HepG2 (cell line): ENCODE data around the gene C3orf70. TPM values are rescaled to one million over a fixed set of nuclear protein-coding genes. Genes with fewer than 3 reads are reported as not detected.

Experiments
- ATAC-seq: fragments of 200-7000 bp; cut with Tn5 transposase; 3 replicates; pipeline ENCODE4 v1.9.1; 2020; ENCODE audit warnings: mild to moderate bottlenecking, moderate library complexity
- BruUV-seq: library from RNA; stranded (reverse); fragments of 400-500 nt; replicated peaks from 2 replicates; lab custom pipeline; 2021; lab: Mats Ljungman, UMichigan
- CTCF ChIA-PET: fragments of 300-600 bp; formaldehyde crosslinking; extraction: SDS; loops from one replicate; lab custom pipeline; 2021; ENCODE audit warnings: low total read pairs, inconsistent platforms, low intra/inter-chr PET ratio; lab: Yijun Ruan, JAX
- POLR2A ChIA-PET: fragments of 350-600 bp; sonication (Branson Sonifier 250); formaldehyde crosslinking; loops from one replicate; lab custom pipeline; 2020; ENCODE audit warnings: antibody characterized with exemption, inconsistent platforms; lab: Yijun Ruan, JAX
- DNase-seq: peaks from one replicate; pipeline ENCODE4 v3.0.0-alpha.2; 2015; ENCODE audit warnings: low spot score
- FAIRE-seq: peaks from 3 replicates; lab custom pipeline; 2011; peaks lifted over from hg19 to GRCh38; lab: Jason Lieb, UNC
- H2AFZ ChIP-seq: one replicate; pipeline ENCODE4 v1.6.1; 2011; ENCODE audit warnings: low read length, inconsistent platforms
- H3K27ac ChIP-seq: fragments of 300-600 bp; 3 replicates; pipeline ENCODE4 v1.8.0; 2011; ENCODE audit warnings: mixed run types, mild to moderate bottlenecking, mixed read lengths, low read length, inconsistent platforms; ENCODE audit not compliant: insufficient read depth; ENCODE audit errors: extremely low read length
- H3K27me3 ChIP-seq, 2 experiments: fragments of 200-600 bp in 1 of 2; 2 replicates in 1 of 2; 3 replicates in 1 of 2; pipeline versions ENCODE4 v1.6.0 to v1.8.0; 2011; ENCODE audit warnings: low read length in 2 of 2, mild to moderate bottlenecking in 2 of 2, moderate library complexity in 2 of 2, inconsistent platforms in 1 of 2; ENCODE audit not compliant: insufficient read depth in 2 of 2, control insufficient read depth in 1 of 2
- H3K36me3 ChIP-seq, 2 experiments: fragments of 200-600 bp in 1 of 2; replicated peaks in 1 of 2; 2 replicates in 1 of 2; 3 replicates in 1 of 2; pipeline versions ENCODE4 v1.5.1 to v1.8.0; 2011; ENCODE audit warnings: low read length in 2 of 2, inconsistent platforms in 1 of 2; ENCODE audit not compliant: insufficient read depth in 2 of 2, control insufficient read depth in 1 of 2
- H3K4me1 ChIP-seq: 2 replicates; pipeline ENCODE4 v1.5.1; 2012; ENCODE audit warnings: low read length, inconsistent platforms; ENCODE audit not compliant: insufficient read depth
- H3K4me2 ChIP-seq: 2 replicates; pipeline ENCODE4 v1.6.0; 2011; ENCODE audit warnings: low read depth, low read length, inconsistent platforms
- H3K4me3 ChIP-seq, 3 experiments: fragments of 200-600 bp in 1 of 3; sonication (generic), shearing (Covaris generic) in 1 of 3; replicated peaks in 1 of 3; 2 replicates each; pipeline ENCODE4 v1.5.1; 2011 to 2016; ENCODE audit warnings: low read length in 3 of 3, inconsistent platforms in 2 of 3, low read depth in 2 of 3, mild to moderate bottlenecking in 2 of 3, control low read depth in 1 of 3, mixed read lengths in 1 of 3; ENCODE audit not compliant: insufficient read depth in 1 of 3
- H3K79me2 ChIP-seq: one replicate; pipeline ENCODE4 v1.6.1; 2011; ENCODE audit warnings: low read length, inconsistent platforms; ENCODE audit not compliant: insufficient read depth
- H3K9ac ChIP-seq: 2 replicates; pipeline ENCODE4 v1.6.0; 2011; ENCODE audit warnings: mild to moderate bottlenecking, low read depth, low read length, inconsistent platforms; ENCODE audit not compliant: insufficient read depth
- H3K9me3 ChIP-seq: 2 replicates; pipeline ENCODE4 v1.5.1; 2012; ENCODE audit warnings: mild to moderate bottlenecking, low read length
- H4K20me1 ChIP-seq: 2 replicates; pipeline ENCODE4 v1.6.0; 2011; ENCODE audit warnings: inconsistent platforms, mild to moderate bottlenecking, low read length, moderate library complexity; ENCODE audit not compliant: insufficient read depth
- CBX1 ChIP-seq: IDR thresholded peaks from one replicate; pipeline ENCODE4 v1.6.1; 2016; ENCODE audit warnings: antibody characterized with exemption, low read depth
- CTCF ChIP-seq: sonication (generic); formaldehyde crosslinking; IDR thresholded peaks from 2 replicates; pipeline ENCODE4 v1.5.0; 2020; ENCODE audit warnings: mild to moderate bottlenecking, missing genetic modification reagents, moderate library complexity
- HIVEP1 ChIP-seq: sonication (generic); formaldehyde crosslinking; IDR thresholded peaks from 2 replicates; pipeline ENCODE4 v1.4.0; 2020; ENCODE audit warnings: mild to moderate bottlenecking, missing genetic modification reagents
- KDM6A ChIP-seq: IDR thresholded peaks from 2 replicates; pipeline ENCODE4 v1.6.1; 2016; ENCODE audit warnings: low read depth
- PHF5A ChIP-seq: IDR thresholded peaks from one replicate; pipeline ENCODE4 v1.6.1; 2018; ENCODE audit warnings: low read depth, missing genetic modification reagents; ENCODE audit not compliant: unreplicated experiment
- STAG1 ChIP-seq: sonication (generic); formaldehyde crosslinking; IDR thresholded peaks from 2 replicates; pipeline ENCODE4 v1.4.0; 2020; ENCODE audit warnings: missing genetic modification reagents
- TEAD3 ChIP-seq: optimal IDR thresholded peaks from 2 replicates; pipeline ENCODE3; 2016; ENCODE audit warnings: borderline replicate concordance
- ZFP91 ChIP-seq: sonication (generic); formaldehyde crosslinking; IDR thresholded peaks from 2 replicates; pipeline ENCODE4 v1.9.0; 2022; ENCODE audit warnings: missing genetic modification reagents, mild to moderate bottlenecking, borderline replicate concordance
- ZNF256 ChIP-seq: sonication (generic); formaldehyde crosslinking; conservative IDR thresholded peaks from 2 replicates; pipeline ENCODE4 v1.4.0; 2020; ENCODE audit warnings: missing genetic modification reagents
- ZNF576 ChIP-seq: sonication (generic); formaldehyde crosslinking; IDR thresholded peaks from 2 replicates; pipeline ENCODE4 v1.4.0; 2020; ENCODE audit warnings: mild to moderate bottlenecking, missing genetic modification reagents
- ZSCAN9 ChIP-seq: IDR thresholded peaks from 2 replicates; pipeline ENCODE4 v1.6.1; 2016; ENCODE audit warnings: borderline replicate concordance
- WGBS: methylation state at CpG from one replicate; pipeline ENCODE4 v1.1.6; 2017; ENCODE audit warnings: low lambda C conversion rate; 5-methylcytosine and 5-hydroxymethylcytosine counted together
- in situ Hi-C: cut with HindIII; loops from 2 replicates; pipeline ENCODE4 v1.10.0; 2017; ENCODE audit warnings: low pct_unique_long_range_greater_than_20kb; ENCODE audit not compliant: extremely low pct_ligation_motif_present
- intact Hi-C: fragments of 100-400 bp; cut with micrococcal nuclease; formaldehyde crosslinking; loops from one replicate; pipeline ENCODE4 v1.10.0; 2022; ENCODE audit not compliant: unreplicated experiment
- polyA plus RNA-seq, 8 experiments: library from polyadenylated mRNA; depleted of rRNA in 3 of 8; stranded (reverse) in 7 of 8; unstranded in 1 of 8; fragments of >200 nt; fragmentation: Illumina TruSeq in 4 of 8; extraction: Trizol in 4 of 8; gene quantifications; 2 replicates each; pipeline versions ENCODE4 v1.2.1 to v1.2.3, GENCODE V29; 2011 to 2016; ENCODE audit warnings: low read depth in 4 of 8, missing spikeins in 1 of 8, mixed read lengths in 1 of 8; ENCODE audit not compliant: insufficient read depth in 1 of 8
- total RNA-seq, 5 experiments: library from RNA; depleted of rRNA; stranded (reverse); fragments of >200 nt; fragmentation: Illumina TruSeq; extraction: Trizol; gene quantifications; 2 replicates each; pipeline ENCODE4 v1.2.3, GENCODE V29; 2016; ENCODE audit warnings: low read depth in 1 of 5
- TF ChIP-seq, protein P1 (sequence below): sonication (generic); formaldehyde crosslinking; IDR thresholded peaks from 2 replicates; pipeline ENCODE4 v1.4.0; 2020; ENCODE audit warnings: missing genetic modification reagents

C3orf70 gene
- total and polyA plus RNA-seq, 2 of the 13 experiments (the other 11 are each of a cell fraction or from before 2014, with no cell fraction given) = 0.79 to 2.4 TPM

DNA sequence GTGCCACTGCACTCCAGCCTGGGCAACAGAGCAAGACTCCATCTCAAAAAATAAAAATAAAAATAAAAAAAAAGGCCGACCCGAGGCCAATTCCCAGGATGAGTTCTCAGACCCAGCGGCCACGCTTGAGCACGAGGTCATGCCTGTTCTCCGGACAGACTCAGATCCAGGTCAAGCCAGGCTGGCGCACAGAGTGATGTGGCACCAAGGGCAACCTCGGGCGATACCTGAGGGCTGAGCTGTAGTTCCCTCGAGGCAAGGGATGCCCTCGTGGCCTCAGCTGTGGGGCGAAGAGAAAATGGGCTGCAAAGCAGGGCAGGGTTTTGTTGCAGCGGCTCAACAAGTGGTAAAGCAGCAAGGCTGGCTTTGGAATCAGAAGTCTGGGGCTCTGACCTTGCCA is 77.3 kb downstream of the C3orf70 start (continued):
- TF ChIP-seq ZSCAN9 = no peak

DNA sequence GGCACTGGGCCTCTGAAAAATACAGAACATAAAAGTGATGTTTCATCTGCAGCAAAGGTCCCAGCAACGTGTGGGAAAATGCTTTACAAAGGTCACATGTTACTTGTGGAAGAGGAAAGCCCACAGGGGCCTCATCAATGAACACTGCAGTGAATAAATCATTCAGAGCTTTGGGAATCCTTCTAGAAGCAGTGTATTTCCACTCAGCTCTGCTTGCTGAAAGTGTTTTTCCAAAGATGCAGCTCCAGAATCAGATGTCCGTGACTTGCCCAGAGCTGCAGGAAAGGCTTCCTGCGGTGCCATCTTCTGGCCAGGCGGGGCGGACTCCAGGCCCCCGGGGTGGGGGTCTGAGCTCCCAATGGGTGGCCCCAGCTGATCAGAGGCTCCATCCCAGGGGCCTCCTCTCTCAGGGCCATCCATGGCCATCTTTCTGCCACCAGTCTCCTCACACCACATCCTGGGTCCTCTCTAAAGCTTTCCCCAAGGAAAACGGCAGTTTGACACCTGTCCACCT is 81.5 kb downstream of the C3orf70 start:
- in situ Hi-C loops = loop anchor here (5.0 kb wide), 1 partner anchor 106 kb away; no protein-coding TSS in a partner anchor
- ATAC-seq = peak; percentile 14
- Histone ChIP-seq H3K36me3 (no peaks in the 10 kb centered on the region), H3K9me3 (no peaks in the 10 kb centered on the region), H4K20me1 (no peaks in the 10 kb centered on the region), H3K27me3 (peaks cover 0 to 1% of the 10 kb centered on the region in 2 experiments; a peak in 2 of 5 replicates), H2AFZ (no peak overlapping the region), H3K79me2 (no peaks in the 10 kb centered on the region), H3K4me3 (peak overlapping the region in 1 of 3 experiments; percentile 42; a peak in 1 of 6 replicates), H3K4me1 (peaks cover 26% of the 10 kb centered on the region), H3K4me2 (peak overlapping the region; percentile 40), H3K27ac (no peak overlapping the region), H3K9ac (no peak overlapping the region)
- no TSS peak for BruUV-seq
- POLR2A ChIA-PET = no interaction called here
- DNase-seq = no peak
- FAIRE-seq = no peak
- CTCF ChIA-PET = interaction anchor here (0.7 to 4.4 kb wide), 2 partner anchors 105 to 196 kb away, joined by 3 to 38 read pairs; no protein-coding TSS in a partner anchor
- 29% methylated on average over 2 of the region's 7 CpGs for WGBS
- TF ChIP-seq KDM6A (CRISPR knock-in tag) = no peak
- TF ChIP-seq HIVEP1 (CRISPR knock-in tag) = no peak
- no peak for TF ChIP-seq ZNF576 (CRISPR knock-in tag)
- TF ChIP-seq STAG1 (CRISPR knock-in tag) = peak; percentile 42
- no peak for TF ChIP-seq ZNF256
- no peak for TF ChIP-seq CBX1
- no peak for TF ChIP-seq PHF5A
- TF ChIP-seq TEAD3 (CRISPR knock-in tag) = no peak
- 0 out of 2 replicates have a peak, but pooled peaks have one; percentile 5 for TF ChIP-seq ZFP91
- TF ChIP-seq CTCF = peak; percentile 40
- TF ChIP-seq, protein P1, sequence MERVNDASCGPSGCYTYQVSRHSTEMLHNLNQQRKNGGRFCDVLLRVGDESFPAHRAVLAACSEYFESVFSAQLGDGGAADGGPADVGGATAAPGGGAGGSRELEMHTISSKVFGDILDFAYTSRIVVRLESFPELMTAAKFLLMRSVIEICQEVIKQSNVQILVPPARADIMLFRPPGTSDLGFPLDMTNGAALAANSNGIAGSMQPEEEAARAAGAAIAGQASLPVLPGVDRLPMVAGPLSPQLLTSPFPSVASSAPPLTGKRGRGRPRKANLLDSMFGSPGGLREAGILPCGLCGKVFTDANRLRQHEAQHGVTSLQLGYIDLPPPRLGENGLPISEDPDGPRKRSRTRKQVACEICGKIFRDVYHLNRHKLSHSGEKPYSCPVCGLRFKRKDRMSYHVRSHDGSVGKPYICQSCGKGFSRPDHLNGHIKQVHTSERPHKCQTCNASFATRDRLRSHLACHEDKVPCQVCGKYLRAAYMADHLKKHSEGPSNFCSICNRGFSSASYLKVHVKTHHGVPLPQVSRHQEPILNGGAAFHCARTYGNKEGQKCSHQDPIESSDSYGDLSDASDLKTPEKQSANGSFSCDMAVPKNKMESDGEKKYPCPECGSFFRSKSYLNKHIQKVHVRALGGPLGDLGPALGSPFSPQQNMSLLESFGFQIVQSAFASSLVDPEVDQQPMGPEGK = peak; percentile 45; the same call in 1 of the 2 replicates
- intact Hi-C loops = loop anchor here (2.0 kb wide), 2 partner anchors 31 to 197 kb away; no protein-coding TSS in a partner anchor
